Measurements from ENCODE around the gene ATP8B3. TPM values are rescaled to one million over a fixed set of nuclear protein-coding genes. Genes with fewer than 3 reads are reported as not detected.

Gene ATP8B3
- total and polyA plus RNA-seq, 9 of the 15 experiments (the other 6 are each of a cell fraction or from before 2014, with no cell fraction given): 1.2 to 12.3 (median 3.8) TPM

DNA sequence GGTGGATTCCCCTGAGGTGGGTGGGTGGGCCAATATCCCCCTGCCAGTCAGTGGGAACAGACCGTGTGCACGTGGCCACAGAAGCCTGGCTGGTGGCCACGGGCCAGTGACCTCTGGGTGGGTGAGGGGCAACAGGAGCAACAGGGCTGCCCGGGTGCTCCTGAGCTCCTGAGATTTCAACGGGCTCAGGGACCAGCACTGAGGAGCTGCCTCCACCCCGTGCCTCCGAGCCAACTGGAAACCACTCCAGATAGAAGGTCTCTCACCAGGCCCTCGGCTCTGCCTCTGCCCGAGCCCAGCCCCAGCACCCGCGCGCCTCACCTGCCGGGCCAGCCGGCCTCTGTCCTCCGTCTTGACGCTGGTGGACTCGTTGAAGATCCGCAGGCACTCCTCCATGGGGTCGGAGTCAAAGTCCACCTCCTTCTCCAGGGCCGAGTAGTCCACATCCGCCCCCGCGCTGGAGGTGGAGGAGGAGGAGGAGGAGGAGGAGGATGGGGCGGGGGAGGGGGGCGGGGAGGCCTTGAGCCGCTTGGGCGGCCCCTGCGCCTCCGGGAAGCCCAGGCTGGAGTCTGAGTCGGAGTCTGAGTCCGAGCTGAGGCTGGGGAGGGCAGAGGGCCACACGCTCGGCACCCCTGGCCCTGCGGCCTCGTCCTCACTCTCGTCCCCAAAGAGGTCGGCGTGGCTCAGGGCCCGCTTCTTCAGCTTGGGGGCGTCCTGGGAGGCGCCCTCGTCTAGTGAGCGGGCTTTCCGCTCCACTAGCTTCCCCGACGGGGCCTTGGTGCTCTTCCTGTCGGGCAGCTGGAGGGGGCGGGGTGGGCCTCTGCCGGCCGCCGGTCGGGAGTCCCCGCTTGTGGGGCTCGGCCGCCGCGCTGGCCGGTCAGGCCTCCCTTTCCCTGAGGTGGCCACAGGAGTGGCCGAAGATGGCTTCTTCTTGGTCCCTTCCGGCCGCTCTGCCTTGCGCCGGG lies 14.8 kb upstream of the ATP8B3 start (continued):
- TF ChIP-seq, protein P1, sequence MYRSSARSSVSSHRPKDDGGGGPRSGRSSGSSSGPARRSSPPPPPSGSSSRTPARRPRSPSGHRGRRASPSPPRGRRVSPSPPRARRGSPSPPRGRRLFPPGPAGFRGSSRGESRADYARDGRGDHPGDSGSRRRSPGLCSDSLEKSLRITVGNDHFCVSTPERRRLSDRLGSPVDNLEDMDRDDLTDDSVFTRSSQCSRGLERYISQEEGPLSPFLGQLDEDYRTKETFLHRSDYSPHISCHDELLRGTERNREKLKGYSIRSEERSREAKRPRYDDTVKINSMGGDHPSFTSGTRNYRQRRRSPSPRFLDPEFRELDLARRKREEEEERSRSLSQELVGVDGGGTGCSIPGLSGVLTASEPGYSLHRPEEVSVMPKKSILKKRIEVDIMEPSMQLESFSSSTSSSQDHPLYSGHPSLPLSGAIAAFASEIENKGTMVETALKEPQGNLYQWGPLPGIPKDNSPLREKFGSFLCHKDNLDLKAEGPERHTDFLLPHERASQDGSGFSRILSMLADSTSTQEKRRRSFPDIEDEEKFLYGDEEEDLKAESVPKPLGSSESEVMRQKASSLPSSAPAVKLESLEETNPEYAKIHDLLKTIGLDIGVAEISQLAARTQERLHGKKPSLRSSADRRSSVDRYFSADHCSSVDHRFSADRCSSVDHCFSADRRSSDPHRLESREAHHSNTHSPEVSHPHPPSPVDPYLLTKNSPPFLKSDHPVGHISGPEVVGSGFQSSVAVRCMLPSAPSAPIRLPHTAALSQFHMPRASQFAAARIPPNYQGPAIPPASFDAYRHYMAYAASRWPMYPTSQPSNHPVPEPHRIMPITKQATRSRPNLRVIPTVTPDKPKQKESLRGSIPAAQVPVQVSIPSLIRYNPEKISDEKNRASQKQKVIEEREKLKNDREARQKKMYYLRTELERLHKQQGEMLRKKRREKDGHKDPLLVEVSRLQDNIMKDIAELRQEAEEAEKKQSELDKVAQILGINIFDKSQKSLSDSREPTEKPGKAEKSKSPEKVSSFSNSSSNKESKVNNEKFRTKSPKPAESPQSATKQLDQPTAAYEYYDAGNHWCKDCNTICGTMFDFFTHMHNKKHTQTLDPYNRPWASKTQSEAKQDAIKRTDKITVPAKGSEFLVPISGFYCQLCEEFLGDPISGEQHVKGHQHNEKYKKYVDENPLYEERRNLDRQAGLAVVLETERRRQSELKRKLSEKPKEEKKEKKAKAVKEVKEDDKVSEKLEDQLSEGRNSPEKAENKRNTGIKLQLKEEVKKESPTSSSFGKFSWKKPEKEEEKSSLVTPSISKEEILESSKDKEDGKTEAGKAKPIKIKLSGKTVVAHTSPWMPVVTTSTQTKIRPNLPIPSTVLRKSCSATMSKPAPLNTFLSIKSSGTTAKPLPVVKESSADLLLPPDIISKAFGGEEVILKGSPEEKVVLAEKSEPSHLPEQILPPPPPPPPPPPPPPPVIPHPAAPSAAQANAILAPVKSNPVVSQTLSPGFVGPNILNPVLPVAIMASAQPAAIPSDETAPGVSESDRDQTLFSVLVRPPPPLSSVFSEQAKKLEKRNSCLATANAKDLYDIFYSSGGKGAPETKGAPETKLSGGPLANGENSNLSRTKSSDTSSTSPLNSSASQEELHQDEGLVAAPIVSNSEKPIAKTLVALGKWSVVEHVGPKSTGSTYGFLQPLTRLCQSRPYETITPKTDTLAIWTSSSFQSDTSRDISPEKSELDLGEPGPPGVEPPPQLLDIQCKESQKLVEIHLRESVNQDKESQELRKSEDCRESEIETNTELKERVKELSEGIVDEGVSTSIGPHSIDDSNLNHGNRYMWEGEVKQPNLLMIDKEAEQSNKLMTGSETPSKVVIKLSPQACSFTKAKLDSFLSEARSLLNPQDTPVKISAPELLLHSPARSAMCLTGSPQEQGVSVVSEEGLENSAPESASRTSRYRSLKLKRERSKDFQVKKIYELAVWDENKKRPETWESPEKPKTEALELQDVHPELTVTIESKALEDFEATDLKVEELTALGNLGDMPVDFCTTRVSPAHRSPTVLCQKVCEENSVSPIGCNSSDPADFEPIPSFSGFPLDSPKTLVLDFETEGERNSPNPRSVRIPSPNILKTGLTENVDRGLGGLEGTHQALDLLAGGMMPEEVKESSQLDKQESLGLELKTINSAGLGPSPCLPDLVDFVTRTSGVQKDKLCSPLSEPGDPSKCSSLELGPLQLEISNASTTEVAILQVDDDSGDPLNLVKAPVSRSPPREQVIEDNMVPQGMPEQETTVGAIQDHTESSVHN (IDR thresholded peaks at IDR 0.05; ENCODE audit: borderline replicate concordance in 1 of 2, low read depth in 1 of 2): no peak
- TF ChIP-seq, protein P2, sequence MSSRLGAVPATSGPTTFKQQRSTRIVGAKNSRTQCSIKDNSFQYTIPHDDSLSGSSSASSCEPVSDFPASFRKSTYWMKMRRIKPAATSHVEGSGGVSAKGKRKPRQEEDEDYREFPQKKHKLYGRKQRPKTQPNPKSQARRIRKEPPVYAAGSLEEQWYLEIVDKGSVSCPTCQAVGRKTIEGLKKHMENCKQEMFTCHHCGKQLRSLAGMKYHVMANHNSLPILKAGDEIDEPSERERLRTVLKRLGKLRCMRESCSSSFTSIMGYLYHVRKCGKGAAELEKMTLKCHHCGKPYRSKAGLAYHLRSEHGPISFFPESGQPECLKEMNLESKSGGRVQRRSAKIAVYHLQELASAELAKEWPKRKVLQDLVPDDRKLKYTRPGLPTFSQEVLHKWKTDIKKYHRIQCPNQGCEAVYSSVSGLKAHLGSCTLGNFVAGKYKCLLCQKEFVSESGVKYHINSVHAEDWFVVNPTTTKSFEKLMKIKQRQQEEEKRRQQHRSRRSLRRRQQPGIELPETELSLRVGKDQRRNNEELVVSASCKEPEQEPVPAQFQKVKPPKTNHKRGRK (tag; IDR thresholded peaks at IDR 0.05): 0 out of 2 replicates have a peak, but pooled peaks have one; percentile 12
- TF ChIP-seq, protein P3, sequence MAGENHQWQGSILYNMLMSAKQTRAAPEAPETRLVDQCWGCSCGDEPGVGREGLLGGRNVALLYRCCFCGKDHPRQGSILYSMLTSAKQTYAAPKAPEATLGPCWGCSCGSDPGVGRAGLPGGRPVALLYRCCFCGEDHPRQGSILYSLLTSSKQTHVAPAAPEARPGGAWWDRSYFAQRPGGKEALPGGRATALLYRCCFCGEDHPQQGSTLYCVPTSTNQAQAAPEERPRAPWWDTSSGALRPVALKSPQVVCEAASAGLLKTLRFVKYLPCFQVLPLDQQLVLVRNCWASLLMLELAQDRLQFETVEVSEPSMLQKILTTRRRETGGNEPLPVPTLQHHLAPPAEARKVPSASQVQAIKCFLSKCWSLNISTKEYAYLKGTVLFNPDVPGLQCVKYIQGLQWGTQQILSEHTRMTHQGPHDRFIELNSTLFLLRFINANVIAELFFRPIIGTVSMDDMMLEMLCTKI (IDR thresholded peaks at IDR 0.05; ENCODE audit: partially characterized antibody): no peak
- TF ChIP-seq BCL6 (CRISPR knock-in tag; IDR thresholded peaks at IDR 0.05): no peak
- no peak for TF ChIP-seq ZNF143 (CRISPR knock-in tag; IDR thresholded peaks at IDR 0.05)
- no peak for TF ChIP-seq SAFB2 (IDR thresholded peaks at IDR 0.05; ENCODE audit: borderline replicate concordance, low read depth, low read length, severe bottlenecking)
- TF ChIP-seq NBN (IDR thresholded peaks at IDR 0.05; ENCODE audit: low read depth): 0 out of 2 replicates have a peak, but pooled peaks have one; percentile 5
- TF ChIP-seq, protein P4, sequence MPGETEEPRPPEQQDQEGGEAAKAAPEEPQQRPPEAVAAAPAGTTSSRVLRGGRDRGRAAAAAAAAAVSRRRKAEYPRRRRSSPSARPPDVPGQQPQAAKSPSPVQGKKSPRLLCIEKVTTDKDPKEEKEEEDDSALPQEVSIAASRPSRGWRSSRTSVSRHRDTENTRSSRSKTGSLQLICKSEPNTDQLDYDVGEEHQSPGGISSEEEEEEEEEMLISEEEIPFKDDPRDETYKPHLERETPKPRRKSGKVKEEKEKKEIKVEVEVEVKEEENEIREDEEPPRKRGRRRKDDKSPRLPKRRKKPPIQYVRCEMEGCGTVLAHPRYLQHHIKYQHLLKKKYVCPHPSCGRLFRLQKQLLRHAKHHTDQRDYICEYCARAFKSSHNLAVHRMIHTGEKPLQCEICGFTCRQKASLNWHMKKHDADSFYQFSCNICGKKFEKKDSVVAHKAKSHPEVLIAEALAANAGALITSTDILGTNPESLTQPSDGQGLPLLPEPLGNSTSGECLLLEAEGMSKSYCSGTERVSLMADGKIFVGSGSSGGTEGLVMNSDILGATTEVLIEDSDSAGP (CRISPR knock-in tag; IDR thresholded peaks at IDR 0.05): no peak
- peak; percentile 39; the same call in 1 of the 2 replicates for TF ChIP-seq POLR2AphosphoS5 (IDR thresholded peaks at IDR 0.05; ENCODE audit: control insufficient read depth, insufficient read depth, low read depth, low read length)
- TF ChIP-seq EP400 (IDR thresholded peaks at IDR 0.05): peak; percentile 52; the same call in 1 of the 2 replicates
- TF ChIP-seq KLF13 (tag; IDR thresholded peaks at IDR 0.05; ENCODE audit: borderline replicate concordance, low read depth): 0 out of 2 replicates have a peak, but pooled peaks have one; percentile 24
- 0 out of 4 replicates have a peak, but pooled peaks of 1 of the 2 experiments have one; percentile 26 for TF ChIP-seq NRF1 (conservative IDR thresholded peaks at IDR 0.05 in 1 of 2, IDR thresholded peaks at IDR 0.05 in 1 of 2)
